ENCODE measurements around the gene ERGIC2.

ERGIC2 gene

DNA sequence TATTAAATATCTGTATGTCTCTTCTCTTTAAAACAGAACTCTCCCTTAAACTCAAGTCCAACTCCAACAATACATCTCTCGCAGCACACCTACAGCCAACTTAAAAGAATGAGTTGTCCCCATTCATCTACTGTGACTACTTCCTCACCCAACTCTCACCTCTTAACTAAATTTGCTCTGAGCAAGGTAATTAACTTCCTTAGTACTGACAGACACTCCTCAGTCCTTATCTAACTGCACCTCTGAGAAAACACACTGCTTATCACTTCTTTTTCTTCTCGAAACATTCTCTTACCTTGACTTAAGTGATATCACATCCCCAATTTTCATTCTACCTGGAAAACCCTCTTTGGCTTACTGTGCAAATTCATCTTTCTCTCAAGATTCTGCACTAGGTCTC is 7.0 kb downstream of the ERGIC2 start:
- DNase-seq, result no peak

DNA sequence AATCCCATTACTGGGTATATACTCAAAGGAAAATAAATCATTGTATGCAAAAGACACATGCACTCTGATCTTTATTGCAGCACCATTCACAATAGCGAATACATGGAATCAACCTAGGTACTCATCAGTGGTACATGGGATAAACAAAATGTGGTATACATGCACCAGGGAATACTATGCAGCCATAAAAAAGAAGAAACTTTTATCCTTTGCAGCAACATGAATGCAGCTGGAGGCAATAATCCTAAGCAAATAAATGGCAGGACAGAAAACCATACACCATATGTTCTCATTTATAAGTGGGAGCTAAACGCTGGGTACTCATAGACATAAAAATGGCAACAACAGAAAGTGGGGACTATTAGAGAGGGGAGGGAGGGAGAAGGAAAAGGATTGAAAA is 15.9 kb downstream of the ERGIC2 start:
- DNase-seq, result no peak

DNA sequence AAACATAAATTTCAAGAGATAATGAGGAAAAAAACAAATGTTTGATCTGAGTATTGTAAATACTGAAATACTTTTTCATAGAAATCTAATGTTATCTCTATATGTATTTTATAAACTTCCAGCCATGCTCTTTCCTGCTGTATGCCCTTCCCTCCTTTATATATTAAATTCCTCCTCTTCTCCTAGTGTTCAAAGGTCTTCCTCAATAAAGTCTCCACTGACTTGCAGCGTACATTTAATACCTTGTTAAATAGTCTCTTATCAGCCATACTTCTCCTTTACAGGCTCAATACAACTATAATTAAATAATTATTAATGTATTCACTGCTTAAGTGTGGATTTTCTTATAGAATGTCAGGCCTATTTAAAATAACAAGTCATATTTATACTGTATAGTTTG is 26.0 kb downstream of the ERGIC2 start:
- DNase-seq, result no peak

DNA sequence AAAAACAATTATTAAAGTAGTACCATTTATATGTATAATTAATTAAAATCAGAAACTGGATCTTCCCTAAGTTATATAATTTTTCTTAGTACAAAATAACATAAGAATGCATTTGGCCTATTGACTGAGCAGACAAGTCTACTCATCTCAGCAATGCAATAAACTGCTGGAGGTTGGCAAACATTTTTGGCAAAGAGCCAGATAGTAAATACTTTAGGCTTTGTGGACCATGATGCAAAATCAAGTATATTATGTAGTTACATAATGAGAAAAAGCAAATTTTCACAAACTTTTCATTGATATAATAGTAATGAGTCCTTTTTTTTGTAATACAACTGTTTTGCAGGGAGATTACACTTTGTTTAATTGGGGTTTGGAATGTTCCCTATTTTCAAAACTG is 30.9 kb downstream of the ERGIC2 start:
- no peak for DNase-seq

DNA sequence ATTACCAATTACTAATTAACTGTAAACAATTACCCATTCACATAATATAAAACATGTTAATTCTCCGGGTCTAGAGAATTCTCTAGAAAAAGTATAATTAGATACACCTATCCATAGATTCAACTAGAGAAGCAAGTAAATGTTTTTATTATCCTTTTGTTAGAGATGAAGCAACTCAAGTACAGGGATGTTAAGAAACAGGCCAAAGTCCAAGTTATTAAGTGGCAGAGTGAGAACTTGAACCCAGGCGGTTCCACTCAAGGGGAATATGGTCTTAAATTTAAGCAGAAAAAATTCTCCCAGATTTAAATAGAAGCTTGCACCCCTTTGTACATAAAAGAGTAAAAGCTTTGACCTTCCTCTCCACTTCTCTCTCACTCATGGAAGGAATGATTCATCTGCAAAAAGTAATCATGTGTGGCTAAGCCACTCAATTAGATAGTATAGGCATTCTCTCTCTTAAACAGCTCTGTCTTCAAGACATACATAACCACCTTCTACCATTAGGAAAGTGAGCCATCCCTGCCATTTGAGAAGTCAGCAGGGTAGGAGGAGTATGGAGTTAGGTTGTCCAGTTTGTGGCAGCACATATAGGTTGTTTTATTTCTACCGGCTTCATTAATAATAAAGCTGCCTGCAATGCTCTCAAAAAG is 34.1 kb downstream of the ERGIC2 start:
- no peak for DNase-seq

DNA sequence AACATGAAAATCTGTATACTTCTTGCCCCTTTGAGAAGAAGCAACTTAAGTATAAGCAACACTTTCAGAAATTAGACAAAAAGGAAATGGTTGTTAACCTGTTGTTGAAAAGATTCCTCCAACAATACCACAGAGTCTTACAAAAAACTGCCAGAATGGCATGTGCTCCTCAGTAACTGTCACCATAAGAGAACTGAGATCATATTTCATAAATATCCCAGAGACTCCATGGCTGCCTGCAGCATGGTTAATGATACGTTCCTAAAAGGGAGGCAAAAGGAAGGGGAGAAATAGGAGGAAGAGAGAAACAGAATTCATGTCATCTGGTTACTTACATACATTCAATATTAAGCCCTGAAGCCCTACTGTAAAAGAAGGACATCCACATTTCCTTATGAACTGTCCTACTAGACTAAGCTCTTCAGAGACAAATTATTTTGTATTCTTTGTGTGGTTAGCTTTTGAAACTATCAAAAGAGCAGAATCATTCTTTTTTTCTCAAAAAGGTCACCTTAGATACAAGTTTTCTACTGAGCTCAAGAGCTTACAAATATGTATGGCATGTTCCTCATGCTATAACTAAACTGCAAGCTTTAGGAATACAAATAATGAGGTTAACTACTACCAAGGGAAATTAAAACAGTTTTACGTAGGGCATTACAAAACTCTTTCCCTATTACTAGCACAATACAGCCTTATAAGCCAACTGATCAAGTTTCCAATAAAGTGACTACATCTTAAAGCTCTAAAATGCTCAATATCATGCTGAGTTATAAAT is 37.8 kb downstream of the ERGIC2 start:
- DNase-seq, result no peak

DNA sequence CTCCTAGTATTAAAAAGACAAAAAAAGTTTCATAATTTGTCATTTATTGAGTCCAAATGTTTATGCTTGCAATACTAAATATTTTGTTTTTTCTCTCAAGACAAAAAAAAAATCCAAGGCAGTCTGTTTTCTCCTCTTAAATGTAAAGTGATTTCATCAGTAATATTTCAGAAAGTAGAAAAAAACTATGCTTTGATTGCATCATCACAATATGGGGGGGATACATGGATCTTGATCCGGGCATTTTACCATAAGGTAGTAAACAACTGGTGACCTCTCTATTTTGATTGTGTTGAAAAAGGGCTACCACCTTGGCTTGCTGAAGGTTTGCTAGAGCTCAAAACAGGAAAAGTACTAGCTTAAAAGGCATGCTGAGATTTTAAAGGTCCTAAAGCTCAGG is 43.6 kb downstream of the ERGIC2 start:
- DNase-seq, result no peak

DNA sequence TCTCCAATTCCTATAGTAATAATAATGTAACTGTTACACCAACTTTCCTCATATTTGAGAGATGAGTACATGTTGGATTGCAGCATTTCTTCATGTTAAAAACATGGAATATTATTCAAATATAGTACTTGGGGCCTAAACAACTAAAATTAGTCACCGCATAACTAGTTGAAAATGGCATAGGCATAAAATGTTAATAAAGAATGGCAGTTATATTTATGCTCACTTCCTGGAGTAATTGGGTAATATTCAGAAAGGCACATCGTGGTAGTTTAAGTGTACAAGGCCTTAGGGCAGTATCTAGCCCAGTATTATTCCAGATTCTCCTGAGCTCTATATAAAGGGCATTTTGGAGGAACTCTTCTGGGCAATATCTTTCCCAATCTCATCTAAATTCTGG is 46.0 kb downstream of the ERGIC2 start:
- DNase-seq, result no peak

DNA sequence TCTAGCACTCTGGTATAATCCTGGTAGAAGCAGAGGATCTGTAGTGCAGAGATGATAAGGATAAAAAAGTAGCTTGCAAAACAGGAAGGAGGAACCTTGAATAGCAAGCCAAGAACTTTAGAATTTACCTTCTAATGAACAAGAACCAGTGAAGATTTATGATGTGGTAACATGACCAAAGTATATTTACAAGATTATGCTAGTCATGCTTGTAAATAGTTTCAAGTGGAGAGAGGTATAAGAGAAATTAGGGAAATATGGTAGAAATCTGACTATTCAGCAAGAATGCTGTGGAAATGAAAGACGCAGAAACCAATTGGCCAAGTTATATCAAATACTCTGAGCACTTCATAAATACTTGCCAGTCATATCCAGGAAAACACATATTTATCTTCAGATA is 47.8 kb downstream of the ERGIC2 start:
- no peak for DNase-seq

DNA sequence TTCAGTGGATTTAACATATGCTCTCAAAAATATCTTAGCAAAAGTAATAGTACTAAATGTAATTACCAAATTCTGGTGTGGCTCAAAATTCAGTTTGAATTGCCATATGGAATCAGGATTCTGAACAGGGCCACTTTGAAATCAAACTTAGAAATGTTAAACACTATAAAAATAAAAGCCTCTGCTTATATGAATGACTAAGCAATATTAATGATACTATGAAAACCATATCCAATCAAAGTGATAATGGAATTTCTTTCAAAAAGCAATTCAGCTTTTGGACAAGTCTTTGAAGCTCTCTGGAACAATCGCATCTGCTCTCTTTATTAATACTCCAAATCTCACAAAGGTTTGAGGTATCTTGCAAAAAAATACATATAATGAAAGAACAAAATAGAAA is 51.6 kb downstream of the ERGIC2 start:
- no peak for DNase-seq

DNA sequence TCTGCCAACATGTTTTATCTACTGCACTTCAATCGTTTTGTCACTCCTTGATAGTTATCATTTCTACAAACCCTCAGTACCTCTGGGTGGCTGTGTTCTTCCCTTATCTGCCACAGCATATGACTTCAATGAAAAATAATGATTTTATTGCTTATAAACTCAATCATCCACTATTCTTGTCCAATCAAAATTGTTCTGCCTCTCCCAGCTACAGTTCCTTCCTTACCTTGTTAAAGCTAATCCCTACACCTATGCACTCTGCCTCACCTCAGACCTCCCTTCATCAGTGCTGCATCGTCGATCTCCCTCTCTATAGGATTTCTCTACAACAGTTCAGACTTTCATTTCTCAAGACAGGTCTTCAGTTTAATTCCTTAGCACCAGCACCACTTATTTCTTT is 58.8 kb downstream of the ERGIC2 start:
- DNase-seq, result no peak

DNA sequence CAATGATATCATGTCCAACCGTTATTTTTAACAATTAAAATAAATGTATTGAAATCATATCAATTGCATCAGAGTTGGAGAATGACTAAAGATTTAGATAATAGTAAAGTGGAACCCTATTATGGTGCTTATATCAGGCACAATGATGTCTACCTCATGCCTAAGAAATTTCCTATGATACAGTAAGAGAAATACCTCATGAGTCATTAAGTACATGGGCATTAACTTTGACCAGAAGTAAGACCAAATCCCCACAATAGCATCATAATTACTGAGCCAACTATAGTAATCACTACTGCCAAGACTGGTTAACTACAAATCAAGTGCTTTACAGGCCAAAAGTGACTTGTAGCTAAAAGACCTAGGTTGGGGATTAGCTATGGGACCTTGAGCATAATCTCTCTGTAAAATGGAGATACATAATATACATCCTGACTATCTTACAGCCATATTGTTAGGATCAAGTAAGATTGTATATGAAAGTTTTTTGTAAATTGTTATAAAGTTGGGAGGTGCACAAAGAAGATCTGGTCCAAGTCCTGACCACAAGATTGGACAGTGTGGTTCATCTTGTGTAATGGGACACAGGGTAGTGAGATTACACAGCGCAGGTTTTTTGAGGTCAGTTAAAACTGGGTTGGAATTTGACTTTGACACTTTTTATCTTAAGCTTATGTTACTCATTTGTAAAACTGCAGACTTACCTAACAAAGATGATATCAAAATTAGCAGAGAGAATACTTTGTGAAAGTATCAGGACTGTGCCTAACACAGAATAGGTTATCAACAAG is 60.5 kb downstream of the ERGIC2 start:
- DNase-seq, result no peak

DNA sequence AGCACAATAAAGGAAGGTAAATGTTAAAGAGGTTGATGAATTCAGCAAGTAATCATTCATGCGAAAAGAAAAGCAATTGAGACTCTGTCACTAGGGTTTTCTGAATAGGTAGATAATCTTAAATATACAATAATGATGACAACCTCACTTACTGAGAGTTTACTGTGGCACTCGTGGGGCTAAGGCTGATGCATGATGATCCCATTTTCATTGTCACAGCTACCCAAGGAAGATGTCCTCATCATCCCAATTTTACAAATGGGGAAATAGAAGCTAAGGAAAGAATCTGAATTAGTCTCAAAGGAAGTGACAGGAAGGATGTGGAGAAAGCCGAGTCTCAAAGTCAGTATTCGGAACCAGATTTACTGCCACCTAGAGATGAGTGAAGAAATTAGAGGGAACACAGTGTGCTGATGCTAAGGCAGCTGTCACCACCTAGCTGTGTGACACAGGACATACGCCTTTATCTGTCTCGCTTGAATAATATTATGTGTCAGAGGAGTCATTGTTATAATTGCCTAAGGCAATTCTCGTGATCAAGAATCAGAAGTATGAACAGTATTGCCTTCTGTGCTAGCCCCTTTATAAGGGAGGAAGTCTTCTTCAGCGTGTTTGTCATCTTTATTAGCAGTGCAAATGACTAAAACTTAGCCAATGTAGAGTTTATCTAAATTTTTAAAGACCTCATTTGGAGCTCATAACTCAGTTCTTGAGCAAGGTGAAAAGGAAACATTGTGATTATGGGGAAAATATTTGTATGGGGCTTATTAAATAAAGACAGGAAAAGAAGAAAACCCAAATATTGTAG is 63.2 kb downstream of the ERGIC2 start:
- peak; percentile 30 for DNase-seq

DNA sequence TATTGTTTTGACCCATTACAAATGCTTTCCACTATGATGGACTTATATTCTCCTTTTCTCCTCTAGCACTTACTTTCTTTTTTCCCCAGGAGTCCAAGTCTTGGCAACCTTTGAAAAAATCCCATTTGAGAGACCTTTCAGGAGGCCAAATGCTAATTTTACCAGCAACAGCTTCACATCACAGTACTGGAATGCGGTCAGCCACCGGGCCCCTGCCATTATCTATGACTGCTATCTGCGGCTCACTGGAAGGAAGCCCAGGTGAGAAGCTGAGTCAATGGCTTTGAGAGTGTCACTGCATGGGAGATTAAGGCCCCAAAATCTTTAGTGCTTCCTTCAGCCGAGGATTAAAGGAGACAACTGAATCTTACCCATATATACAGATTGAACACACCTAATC is 64.2 kb downstream of the ERGIC2 start:
- DNase-seq, result no peak

DNA sequence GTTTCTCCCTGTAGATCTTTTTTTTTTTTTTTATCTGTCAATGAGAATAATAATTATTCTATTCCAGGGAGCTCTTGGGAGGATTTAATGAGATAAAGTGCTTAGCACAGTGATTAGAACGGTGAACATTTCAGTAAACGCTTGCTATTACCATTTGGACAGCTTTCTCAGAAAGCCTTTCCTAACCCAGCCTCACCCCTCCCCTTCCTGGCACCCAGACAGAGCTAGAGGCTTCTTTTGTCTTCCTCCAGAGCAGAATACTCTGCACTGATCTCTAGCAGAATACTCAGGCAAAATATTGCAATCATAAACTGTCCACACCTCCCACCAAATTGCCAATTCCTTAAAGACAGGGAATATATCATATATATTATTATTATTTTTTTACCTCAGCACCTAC is 66.6 kb downstream of the ERGIC2 start:
- no peak for DNase-seq

DNA sequence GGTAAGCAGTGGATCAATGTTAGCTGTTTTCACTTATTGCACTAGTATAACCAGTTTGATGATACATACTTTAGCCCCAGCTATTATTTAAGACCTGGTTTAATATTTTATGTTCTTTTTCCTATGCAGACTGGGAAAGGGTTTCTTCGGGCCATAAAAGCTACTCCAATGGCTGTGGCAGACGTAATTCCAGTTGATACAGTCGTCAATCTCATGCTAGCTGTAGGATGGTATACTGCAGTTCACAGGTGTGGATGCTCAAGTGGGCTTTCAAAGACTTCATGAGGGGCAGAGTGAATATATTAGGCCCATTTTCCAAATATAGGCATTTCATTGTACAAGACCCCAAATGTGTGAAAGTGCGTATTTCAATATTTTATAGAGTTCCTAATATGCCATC is 70.1 kb downstream of the ERGIC2 start:
- no peak for DNase-seq

DNA sequence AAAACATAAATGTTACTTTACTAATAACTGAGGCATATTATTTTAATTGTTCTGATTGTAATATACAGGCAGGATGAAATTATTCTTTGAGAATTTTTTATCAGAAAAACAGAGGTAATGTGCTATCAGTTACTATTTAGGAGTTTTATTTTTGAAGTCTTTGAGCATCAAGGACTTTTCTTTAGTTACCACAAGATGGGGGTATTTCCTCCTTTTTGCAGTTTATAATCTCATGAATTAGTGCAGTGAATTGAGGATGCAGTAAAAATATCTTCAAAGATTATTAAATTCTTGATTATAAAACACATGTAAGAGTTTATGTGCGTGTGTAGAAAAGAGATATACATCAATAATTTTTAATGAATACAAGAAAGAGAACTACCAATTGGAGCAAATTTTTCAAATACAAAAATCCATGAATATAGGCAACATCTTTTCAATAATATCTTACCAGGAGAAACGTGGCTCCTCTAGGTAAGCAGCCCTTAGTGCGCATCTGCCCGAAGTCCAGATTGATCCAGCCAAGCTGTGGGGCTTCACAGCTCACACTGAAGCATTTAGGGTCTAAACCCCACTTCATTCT is 71.6 kb downstream of the ERGIC2 start:
- DNase-seq, result no peak

DNA sequence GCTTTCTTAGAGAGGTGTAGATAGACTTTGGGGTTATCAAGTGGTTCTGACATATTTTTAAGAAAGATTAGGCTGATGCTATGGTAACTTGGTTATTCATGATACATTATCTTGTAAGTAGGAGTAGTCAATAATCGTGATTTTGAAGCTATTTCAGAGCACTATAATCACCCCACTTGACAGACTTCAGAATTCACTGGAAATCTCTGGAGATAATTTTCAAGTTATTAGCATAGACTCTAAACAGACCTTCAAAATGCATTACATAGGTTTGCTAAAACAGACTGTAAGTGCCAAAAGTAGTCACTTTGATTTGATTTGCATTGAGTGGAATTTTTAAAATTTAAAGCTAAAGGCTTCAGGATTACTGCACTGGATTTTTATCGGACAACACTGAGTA is 74.3 kb downstream of the ERGIC2 start:
- DNase-seq, result no peak

DNA sequence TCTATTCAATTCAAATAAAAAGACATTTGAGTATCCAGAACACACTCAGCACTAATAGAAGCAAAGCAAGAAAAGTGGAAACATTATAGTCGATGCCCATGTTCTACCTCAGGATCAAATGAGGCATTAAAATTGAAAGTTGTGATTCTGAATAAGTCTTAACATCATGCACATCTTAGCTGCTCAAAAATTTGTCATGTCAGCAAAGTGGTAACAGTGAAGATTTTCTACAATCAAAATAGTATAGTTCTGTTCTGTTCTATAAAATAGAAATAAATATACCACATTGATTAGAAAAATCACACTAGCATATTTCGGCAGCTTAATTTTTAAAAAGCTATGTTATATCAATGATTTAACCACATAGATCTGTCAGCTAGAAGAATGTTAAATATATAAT is 74.7 kb downstream of the ERGIC2 start:
- no peak for DNase-seq

DNA sequence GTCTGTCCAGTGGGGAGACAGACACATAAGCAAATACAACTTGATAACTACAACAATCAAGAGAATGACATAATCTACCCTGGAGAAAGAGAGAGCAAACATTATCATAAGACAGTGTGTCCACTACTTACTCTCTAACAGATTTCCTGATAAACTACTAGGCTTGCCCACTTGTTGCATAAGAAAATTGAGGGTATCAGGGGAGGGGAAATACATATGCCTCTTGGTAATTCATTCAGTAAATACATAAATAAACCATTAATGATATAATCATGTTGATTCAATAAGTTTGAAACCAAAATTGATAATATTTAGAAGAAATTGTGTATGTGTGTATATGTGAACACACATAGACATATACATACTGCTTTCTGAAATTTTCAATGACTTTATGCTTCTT is 76.6 kb downstream of the ERGIC2 start:
- no peak for DNase-seq

DNA sequence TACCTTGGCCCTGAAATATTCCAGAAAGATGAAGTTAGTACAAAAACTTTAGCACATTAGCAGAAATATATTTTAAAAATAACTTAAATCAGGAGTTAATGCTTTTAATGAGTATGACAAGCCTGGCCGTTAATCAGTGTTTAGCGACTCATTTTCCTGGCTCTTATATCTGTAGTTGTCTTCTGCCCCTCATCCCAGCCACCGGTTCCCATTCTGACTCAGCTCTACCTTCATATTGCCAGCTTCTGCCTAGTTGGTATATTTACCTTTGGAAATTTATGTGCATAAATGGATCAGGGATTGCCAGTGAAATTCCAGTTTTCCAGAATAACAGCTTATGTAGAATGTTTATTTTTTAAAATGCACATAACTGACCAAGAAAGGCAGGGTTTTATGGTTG is 79.9 kb downstream of the ERGIC2 start:
- no peak for DNase-seq

DNA sequence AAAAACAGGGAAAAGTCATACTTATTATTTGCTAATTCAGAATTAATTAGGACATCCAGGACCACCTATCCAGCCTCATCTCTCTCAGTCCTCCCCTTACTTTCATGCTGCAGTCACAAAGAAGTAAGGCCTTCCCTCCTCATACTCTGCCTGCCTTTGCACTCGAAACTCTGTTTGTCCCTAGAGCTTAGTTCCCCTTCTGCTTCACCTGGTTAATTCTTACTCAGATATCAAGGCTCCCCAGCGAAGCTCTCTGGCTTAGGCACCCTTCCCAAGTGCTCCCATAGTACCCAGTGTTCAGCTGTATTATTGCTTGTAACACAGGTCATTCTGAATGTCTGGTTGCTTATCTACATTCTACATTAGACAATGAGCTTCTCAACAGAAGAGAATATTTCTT is 81.3 kb downstream of the ERGIC2 start:
- DNase-seq, result no peak

DNA sequence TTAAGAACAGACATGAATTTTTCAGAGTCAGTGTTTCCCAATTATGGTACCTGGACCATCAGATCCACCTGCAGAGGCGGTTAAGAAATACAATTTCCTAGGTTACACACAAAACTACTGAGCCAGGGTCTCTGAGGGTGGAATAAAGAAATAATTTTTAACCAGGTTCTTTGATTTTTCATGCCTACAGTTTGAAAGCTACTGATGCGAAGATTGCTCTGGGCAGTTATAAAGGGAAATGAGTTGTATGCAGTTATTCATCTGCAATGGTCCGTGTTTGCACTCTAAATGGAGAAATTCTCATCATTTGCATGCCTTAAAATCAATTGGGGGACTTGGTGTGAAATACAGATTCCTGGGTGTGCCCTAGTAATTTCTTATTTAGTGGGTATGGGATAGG is 89.7 kb downstream of the ERGIC2 start:
- DNase-seq, result no peak
